GM08714 (cell line): ENCODE results near the gene CANT1.

ENCODE experiments used
- H3K4me3 ChIP-seq: fragments of 200-500 bp; sonication (Bioruptor generic); 2 replicates; pipeline ENCODE4 v1.5.1; 2014; ENCODE audit warnings: mild to moderate bottlenecking, low read length, inconsistent platforms
- ZNF274 ChIP-seq: IDR thresholded peaks from 2 replicates; pipeline ENCODE4 v1.6.1; 2012; ENCODE audit warnings: mild to moderate bottlenecking, low read depth, low read length

The CANT1 gene

GRCh38 chr17:79047291-79047920 is 37.8 kb upstream of the CANT1 start:
- H3K4me3 ChIP-seq, result no peak overlapping the region
- no peak for TF ChIP-seq ZNF274

GRCh38 chr17:79046916-79047280 is 37.3 kb upstream of the CANT1 start:
- no peak for TF ChIP-seq ZNF274
- no peak overlapping the region for H3K4me3 ChIP-seq

GRCh38 chr17:79046197-79046915 is 36.8 kb upstream of the CANT1 start:
- no peak for TF ChIP-seq ZNF274
- H3K4me3 ChIP-seq, result no peak overlapping the region

- TF ChIP-seq ZNF274, result no peak
- H3K4me3 ChIP-seq, result no peak overlapping the region
These were observed 36.3 kb upstream of the CANT1 start for GRCh38 chr17:79045842-79046196.

GRCh38 chr17:79045001-79045729 is 35.6 kb upstream of the CANT1 start:
- no peak for TF ChIP-seq ZNF274
- no peak overlapping the region for H3K4me3 ChIP-seq

- no peak for TF ChIP-seq ZNF274
- H3K4me3 ChIP-seq, result no peak overlapping the region
These were observed 34.9 kb upstream of the CANT1 start for GRCh38 chr17:79044462-79044861.

- no peak overlapping the region for H3K4me3 ChIP-seq
- TF ChIP-seq ZNF274, result no peak
These were observed 34.4 kb upstream of the CANT1 start for GRCh38 chr17:79043931-79044320.

GRCh38 chr17:79043191-79043930 is 33.8 kb upstream of the CANT1 start:
- H3K4me3 ChIP-seq, result no peak overlapping the region
- no peak for TF ChIP-seq ZNF274

GRCh38 chr17:79042421-79043190 is 33.0 kb upstream of the CANT1 start:
- TF ChIP-seq ZNF274, result no peak
- no peak overlapping the region for H3K4me3 ChIP-seq

- no peak overlapping the region for H3K4me3 ChIP-seq
- TF ChIP-seq ZNF274, result no peak
These were observed 32.3 kb upstream of the CANT1 start for GRCh38 chr17:79041723-79042420.

- no peak overlapping the region for H3K4me3 ChIP-seq
- TF ChIP-seq ZNF274, result no peak
These were observed 31.5 kb upstream of the CANT1 start for GRCh38 chr17:79041041-79041570.

- no peak for TF ChIP-seq ZNF274
These were observed 30.3 kb upstream of the CANT1 start for GRCh38 chr17:79039886-79040285.

GRCh38 chr17:79039171-79039570 is 29.6 kb upstream of the CANT1 start:
- H3K4me3 ChIP-seq, result no peak overlapping the region
- no peak for TF ChIP-seq ZNF274

More at GRCh38 chr17:79039886-79040285, 30.3 kb upstream of the CANT1 start:
- H3K4me3 ChIP-seq, result no peak overlapping the region
